ENCODE data around the gene CPAMD8.

DNA sequence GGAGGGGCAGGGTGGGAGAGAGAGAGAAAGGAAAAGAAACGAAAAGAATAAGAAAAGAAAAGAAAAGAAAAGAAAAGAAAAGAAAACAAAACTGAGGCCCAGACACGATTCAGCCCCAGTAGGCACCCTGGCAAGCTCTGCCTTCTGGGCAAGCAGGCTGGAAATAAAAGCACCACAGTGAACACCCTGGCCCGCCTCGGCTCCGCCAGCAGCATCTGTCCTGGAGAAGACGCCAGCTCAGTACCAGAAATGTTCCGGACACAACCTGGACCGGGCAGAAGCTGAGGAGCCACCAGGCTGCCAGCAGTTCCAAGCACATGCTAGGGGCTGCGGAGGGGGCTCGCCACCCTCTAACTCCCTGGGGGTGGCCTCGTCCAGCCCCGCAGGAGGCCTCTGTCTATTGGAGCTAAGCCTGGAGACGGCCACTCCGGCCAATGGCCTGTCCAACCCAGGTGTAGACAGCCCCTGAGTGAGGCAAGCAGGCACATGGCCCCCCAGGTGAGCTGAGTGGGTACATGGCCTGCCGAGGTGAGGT is 11.4 kb upstream of the CPAMD8 start:
- TF ChIP-seq, protein P1, sequence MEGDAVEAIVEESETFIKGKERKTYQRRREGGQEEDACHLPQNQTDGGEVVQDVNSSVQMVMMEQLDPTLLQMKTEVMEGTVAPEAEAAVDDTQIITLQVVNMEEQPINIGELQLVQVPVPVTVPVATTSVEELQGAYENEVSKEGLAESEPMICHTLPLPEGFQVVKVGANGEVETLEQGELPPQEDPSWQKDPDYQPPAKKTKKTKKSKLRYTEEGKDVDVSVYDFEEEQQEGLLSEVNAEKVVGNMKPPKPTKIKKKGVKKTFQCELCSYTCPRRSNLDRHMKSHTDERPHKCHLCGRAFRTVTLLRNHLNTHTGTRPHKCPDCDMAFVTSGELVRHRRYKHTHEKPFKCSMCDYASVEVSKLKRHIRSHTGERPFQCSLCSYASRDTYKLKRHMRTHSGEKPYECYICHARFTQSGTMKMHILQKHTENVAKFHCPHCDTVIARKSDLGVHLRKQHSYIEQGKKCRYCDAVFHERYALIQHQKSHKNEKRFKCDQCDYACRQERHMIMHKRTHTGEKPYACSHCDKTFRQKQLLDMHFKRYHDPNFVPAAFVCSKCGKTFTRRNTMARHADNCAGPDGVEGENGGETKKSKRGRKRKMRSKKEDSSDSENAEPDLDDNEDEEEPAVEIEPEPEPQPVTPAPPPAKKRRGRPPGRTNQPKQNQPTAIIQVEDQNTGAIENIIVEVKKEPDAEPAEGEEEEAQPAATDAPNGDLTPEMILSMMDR (IDR thresholded peaks at IDR 0.05): no peak
- TF ChIP-seq EP300 (IDR thresholded peaks at IDR 0.05): no peak
- no peak for TF ChIP-seq POLR2A (IDR thresholded peaks at IDR 0.05)

Measured in ovary (tissue), 3 donors.